Ovary (tissue), 3 donors: ENCODE measurements around the gene SND1.

ENCODE experiments used
- EP300 ChIP-seq: sonication (generic); formaldehyde crosslinking; IDR thresholded peaks from one replicate; pipeline ENCODE4 v1.6.1; 2017; ENCODE audit warnings: antibody characterized with exemption
- POLR2A ChIP-seq: fragments of 450-650 bp; IDR thresholded peaks from one replicate; pipeline ENCODE4 v1.6.1; 2017; ENCODE audit warnings: antibody characterized with exemption, mild to moderate bottlenecking, moderate library complexity
- TF ChIP-seq, protein P1 (sequence below), 3 donors: fragments of 450-650 bp in 2 of 3; fragments of 200-600 bp in 1 of 3; IDR thresholded peaks; one replicate each; pipeline versions ENCODE4 v1.5.1 to v1.8.0; 2016 to 2022; ENCODE audit warnings: antibody characterized with exemption in 3 of 3, mild to moderate bottlenecking in 1 of 3
- donor health status: DM: no; HTN: no; CAD: no.

DNA sequence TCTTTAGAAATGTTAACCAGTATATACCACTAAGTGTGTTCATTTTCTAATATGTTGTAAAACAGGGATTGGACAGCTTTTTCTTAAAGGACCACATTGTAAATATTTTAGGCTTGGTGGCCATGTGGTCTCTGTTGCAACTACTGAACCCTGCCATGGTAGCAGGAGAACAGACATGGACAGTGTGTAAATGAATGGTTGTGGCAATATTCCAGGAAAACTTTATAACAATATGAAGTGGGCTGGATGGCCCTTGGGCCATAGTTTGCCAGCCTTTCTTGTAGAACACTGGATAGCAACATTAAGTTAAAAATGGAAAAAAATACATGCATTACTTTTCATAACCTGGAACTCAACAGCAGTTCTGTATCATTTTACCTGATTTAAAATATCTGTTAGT lies 61.0 kb downstream of the SND1 start:
- TF ChIP-seq, protein P1, sequence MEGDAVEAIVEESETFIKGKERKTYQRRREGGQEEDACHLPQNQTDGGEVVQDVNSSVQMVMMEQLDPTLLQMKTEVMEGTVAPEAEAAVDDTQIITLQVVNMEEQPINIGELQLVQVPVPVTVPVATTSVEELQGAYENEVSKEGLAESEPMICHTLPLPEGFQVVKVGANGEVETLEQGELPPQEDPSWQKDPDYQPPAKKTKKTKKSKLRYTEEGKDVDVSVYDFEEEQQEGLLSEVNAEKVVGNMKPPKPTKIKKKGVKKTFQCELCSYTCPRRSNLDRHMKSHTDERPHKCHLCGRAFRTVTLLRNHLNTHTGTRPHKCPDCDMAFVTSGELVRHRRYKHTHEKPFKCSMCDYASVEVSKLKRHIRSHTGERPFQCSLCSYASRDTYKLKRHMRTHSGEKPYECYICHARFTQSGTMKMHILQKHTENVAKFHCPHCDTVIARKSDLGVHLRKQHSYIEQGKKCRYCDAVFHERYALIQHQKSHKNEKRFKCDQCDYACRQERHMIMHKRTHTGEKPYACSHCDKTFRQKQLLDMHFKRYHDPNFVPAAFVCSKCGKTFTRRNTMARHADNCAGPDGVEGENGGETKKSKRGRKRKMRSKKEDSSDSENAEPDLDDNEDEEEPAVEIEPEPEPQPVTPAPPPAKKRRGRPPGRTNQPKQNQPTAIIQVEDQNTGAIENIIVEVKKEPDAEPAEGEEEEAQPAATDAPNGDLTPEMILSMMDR (IDR thresholded peaks at IDR 0.05) = no peak
- TF ChIP-seq POLR2A (no peak), EP300 (no peak)
